SU-DHL-6 (cell line): Measurements from ENCODE around the gene CDKAL1.

Source experiments
- EZH2phosphoT487 ChIP-seq: fragments of 200-600 bp; sonication (generic), shearing (Covaris generic); conservative IDR thresholded peaks from 2 replicates; pipeline ENCODE4 v1.6.1; 2018; ENCODE audit warnings: mild to moderate bottlenecking, antibody characterized with exemption, low read length, moderate library complexity, mixed read lengths
- TF ChIP-seq, protein P1 (sequence below): fragments of 200-600 bp; sonication (generic); IDR thresholded peaks from one replicate; pipeline ENCODE4 v1.5.1; 2017; ENCODE audit warnings: antibody characterized with exemption, mild to moderate bottlenecking, low read length, moderate library complexity; ENCODE audit not compliant: insufficient read depth, poor library complexity, severe bottlenecking

DNA sequence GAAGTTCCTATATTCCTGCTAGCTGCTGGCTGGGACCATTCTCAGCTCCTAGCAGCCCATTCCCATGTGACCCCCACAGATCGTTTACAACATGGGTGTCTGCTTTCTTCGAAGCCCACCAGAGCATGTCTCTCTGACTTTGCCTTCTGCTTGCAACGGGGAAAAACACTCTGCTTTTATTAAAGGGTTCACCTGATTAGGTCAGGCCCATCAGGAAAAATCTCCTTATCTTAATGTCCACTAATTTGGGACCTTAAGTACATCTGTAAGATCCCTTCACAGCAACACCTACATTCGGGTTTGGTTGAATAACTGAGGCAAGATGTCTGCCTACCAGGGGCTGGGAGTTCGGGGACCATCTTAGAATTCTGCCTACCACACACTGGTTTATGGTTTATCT, 496.9 kb downstream of the CDKAL1 start:
- TF ChIP-seq, protein P1, sequence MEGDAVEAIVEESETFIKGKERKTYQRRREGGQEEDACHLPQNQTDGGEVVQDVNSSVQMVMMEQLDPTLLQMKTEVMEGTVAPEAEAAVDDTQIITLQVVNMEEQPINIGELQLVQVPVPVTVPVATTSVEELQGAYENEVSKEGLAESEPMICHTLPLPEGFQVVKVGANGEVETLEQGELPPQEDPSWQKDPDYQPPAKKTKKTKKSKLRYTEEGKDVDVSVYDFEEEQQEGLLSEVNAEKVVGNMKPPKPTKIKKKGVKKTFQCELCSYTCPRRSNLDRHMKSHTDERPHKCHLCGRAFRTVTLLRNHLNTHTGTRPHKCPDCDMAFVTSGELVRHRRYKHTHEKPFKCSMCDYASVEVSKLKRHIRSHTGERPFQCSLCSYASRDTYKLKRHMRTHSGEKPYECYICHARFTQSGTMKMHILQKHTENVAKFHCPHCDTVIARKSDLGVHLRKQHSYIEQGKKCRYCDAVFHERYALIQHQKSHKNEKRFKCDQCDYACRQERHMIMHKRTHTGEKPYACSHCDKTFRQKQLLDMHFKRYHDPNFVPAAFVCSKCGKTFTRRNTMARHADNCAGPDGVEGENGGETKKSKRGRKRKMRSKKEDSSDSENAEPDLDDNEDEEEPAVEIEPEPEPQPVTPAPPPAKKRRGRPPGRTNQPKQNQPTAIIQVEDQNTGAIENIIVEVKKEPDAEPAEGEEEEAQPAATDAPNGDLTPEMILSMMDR = no peak
- no peak for TF ChIP-seq EZH2phosphoT487
